ENCODE data around the gene TNPO1.

Gene TNPO1

GRCh38 chr5:72850113-72850512 is 33.7 kb downstream of the TNPO1 start:
- no peak for DNase-seq (ENCODE audit: low read depth in 3 of 3, low spot score in 1 of 3)

GRCh38 chr5:72852356-72852755 is 35.9 kb downstream of the TNPO1 start:
- DNase-seq (ENCODE audit: low read depth in 3 of 3, low spot score in 1 of 3), result no peak

- DNase-seq (ENCODE audit: low read depth in 3 of 3, low spot score in 1 of 3), result no peak
These were observed 38.0 kb downstream of the TNPO1 start for GRCh38 chr5:72854419-72854818.

- DNase-seq (ENCODE audit: low read depth in 3 of 3, low spot score in 1 of 3), result no peak
These were observed 39.4 kb downstream of the TNPO1 start for GRCh38 chr5:72855821-72856220.

GRCh38 chr5:72857396-72857795 is 40.9 kb downstream of the TNPO1 start:
- no peak for DNase-seq (ENCODE audit: low read depth in 3 of 3, low spot score in 1 of 3)

- DNase-seq (ENCODE audit: low read depth in 3 of 3, low spot score in 1 of 3), result no peak
These were observed 42.7 kb downstream of the TNPO1 start for GRCh38 chr5:72859127-72859526.

GRCh38 chr5:72860499-72860898 is 44.0 kb downstream of the TNPO1 start:
- DNase-seq (ENCODE audit: low read depth in 3 of 3, low spot score in 1 of 3), result no peak

- no peak for DNase-seq (ENCODE audit: low read depth in 3 of 3, low spot score in 1 of 3)
These were observed 55.0 kb downstream of the TNPO1 start for GRCh38 chr5:72871366-72872024.

- no peak for DNase-seq (ENCODE audit: low read depth in 3 of 3, low spot score in 1 of 3)
These were observed 62.4 kb downstream of the TNPO1 start for GRCh38 chr5:72878854-72879253.

GRCh38 chr5:72882989-72883388 is 66.5 kb downstream of the TNPO1 start:
- no peak for DNase-seq (ENCODE audit: low read depth in 3 of 3, low spot score in 1 of 3)

GRCh38 chr5:72883850-72884249 is 67.4 kb downstream of the TNPO1 start:
- DNase-seq (ENCODE audit: low read depth in 3 of 3, low spot score in 1 of 3), result no peak

- DNase-seq (ENCODE audit: low read depth in 3 of 3, low spot score in 1 of 3), result no peak
These were observed 68.4 kb downstream of the TNPO1 start for GRCh38 chr5:72884892-72885291.

GRCh38 chr5:72885824-72886223 is 69.4 kb downstream of the TNPO1 start:
- no peak for DNase-seq (ENCODE audit: low read depth in 3 of 3, low spot score in 1 of 3)

GRCh38 chr5:72888595-72888994 is 72.1 kb downstream of the TNPO1 start:
- DNase-seq (ENCODE audit: low read depth in 3 of 3, low spot score in 1 of 3), result no peak

- no peak for DNase-seq (ENCODE audit: low read depth in 3 of 3, low spot score in 1 of 3)
These were observed 72.9 kb downstream of the TNPO1 start for GRCh38 chr5:72889324-72889723.

- DNase-seq (ENCODE audit: low read depth in 3 of 3, low spot score in 1 of 3), result no peak
These were observed 76.4 kb downstream of the TNPO1 start for GRCh38 chr5:72892846-72893245.

GRCh38 chr5:72895758-72896157 is 79.3 kb downstream of the TNPO1 start:
- DNase-seq (ENCODE audit: low read depth in 3 of 3, low spot score in 1 of 3), result no peak

- no peak for DNase-seq (ENCODE audit: low read depth in 3 of 3, low spot score in 1 of 3)
These were observed 90.3 kb downstream of the TNPO1 start for GRCh38 chr5:72906806-72907205.

- no peak for DNase-seq (ENCODE audit: low read depth in 3 of 3, low spot score in 1 of 3)
These were observed 92.2 kb downstream of the TNPO1 start for GRCh38 chr5:72908664-72909063.

GRCh38 chr5:72917371-72917776 is 100.9 kb downstream of the TNPO1 start:
- DNase-seq (ENCODE audit: low read depth in 3 of 3, low spot score in 1 of 3), result no peak

- no peak for DNase-seq (ENCODE audit: low read depth in 3 of 3, low spot score in 1 of 3)
These were observed 104.4 kb downstream of the TNPO1 start for GRCh38 chr5:72920690-72921502.

- DNase-seq (ENCODE audit: low read depth in 3 of 3, low spot score in 1 of 3), result no peak
These were observed 105.4 kb downstream of the TNPO1 start for GRCh38 chr5:72921886-72922285.

GRCh38 chr5:72922422-72922821 is 106.0 kb downstream of the TNPO1 start:
- DNase-seq (ENCODE audit: low read depth in 3 of 3, low spot score in 1 of 3), result no peak

Measured in stimulated activated CD4-positive, alpha-beta T cell treated with anti-CD3 and anti-CD28 coated beads, TNF-alpha, amount 100 ng/mL, for 1 hour (primary cell).